WTC11 (cell line): ENCODE results near the gene DBNL. TPM values are rescaled to one million over a fixed set of nuclear protein-coding genes. Genes with fewer than 3 reads are reported as not detected.

ENCODE experiments used
- ATAC-seq: fragments of 200-7000 bp; cut with Tn5 transposase; 2 replicates; pipeline ENCODE4 v1.10.0; 2021; ENCODE audit warnings: mild to moderate bottlenecking, moderate library complexity
- CTCF ChIA-PET: fragments of 300-600 bp; sonication (Branson Sonifier 250); formaldehyde crosslinking; loops from one replicate; lab custom pipeline; 2021; ENCODE audit warnings: antibody characterized with exemption; lab: Charles Lee
- POLR2A ChIA-PET: fragments of 350-600 bp; sonication (Branson Sonifier 250); formaldehyde crosslinking; loops from one replicate; lab custom pipeline; 2021; ENCODE audit warnings: antibody characterized with exemption; lab: Charles Lee
- DNase-seq: peaks from one replicate; pipeline ENCODE4 v3.0.0; 2021; ENCODE audit warnings: low spot score
- H3K27ac Mint-ChIP-seq: 2 replicates; pipeline ENCODE4 v1.8.0; 2021; ENCODE audit warnings: mixed read lengths
- H3K27me3 Mint-ChIP-seq: 2 replicates; pipeline ENCODE4 v1.8.0; 2021; ENCODE audit warnings: low read depth, mild to moderate bottlenecking, moderate library complexity, mixed read lengths
- H3K36me3 Mint-ChIP-seq: 2 replicates; pipeline ENCODE4 v1.8.0; 2021; ENCODE audit warnings: mixed read lengths
- H3K4me1 Mint-ChIP-seq: 2 replicates; pipeline ENCODE4 v1.8.0; 2022; ENCODE audit warnings: mixed read lengths
- H3K4me3 Mint-ChIP-seq: 2 replicates; pipeline ENCODE4 v1.8.0; 2021; ENCODE audit warnings: mild to moderate bottlenecking, moderate library complexity, mixed read lengths
- H3K9me3 Mint-ChIP-seq: 2 replicates; pipeline ENCODE4 v1.8.0; 2021; ENCODE audit warnings: mixed read lengths
- AR ChIP-seq: fragments of 250-450 bp; sonication (Bioruptor Pico); IDR thresholded peaks from 2 replicates; pipeline ENCODE4 v1.9.0; 2021; ENCODE audit warnings: mild to moderate bottlenecking
- CBFB ChIP-seq: sonication (generic); formaldehyde crosslinking; IDR thresholded peaks from 2 replicates; pipeline ENCODE4 v1.8.1; 2022; ENCODE audit warnings: mild to moderate bottlenecking, low read depth, missing genetic modification reagents
- CDX4 ChIP-seq: fragments of 250-450 bp; sonication (Bioruptor Pico); IDR thresholded peaks from 2 replicates; pipeline ENCODE4 v1.9.0; 2021; ENCODE audit warnings: moderate library complexity, mild to moderate bottlenecking, inconsistent platforms, borderline replicate concordance
- ESRRA ChIP-seq: sonication (generic); formaldehyde crosslinking; IDR thresholded peaks from 2 replicates; pipeline ENCODE4 v1.8.1; 2022; ENCODE audit warnings: mild to moderate bottlenecking, missing genetic modification reagents, borderline replicate concordance
- FOXJ3 ChIP-seq: sonication (generic); formaldehyde crosslinking; IDR thresholded peaks from 2 replicates; pipeline ENCODE4 v1.9.0; 2021; ENCODE audit warnings: missing genetic modification reagents, mild to moderate bottlenecking, borderline replicate concordance
- GRHL2 ChIP-seq: fragments of 250-450 bp; sonication (Bioruptor Pico); IDR thresholded peaks from 2 replicates; pipeline ENCODE4 v1.8.0; 2022; ENCODE audit warnings: mild to moderate bottlenecking, moderate library complexity; ENCODE audit not compliant: insufficient replicate concordance, severe bottlenecking
- GTF2I ChIP-seq: fragments of 250-450 bp; sonication (Bioruptor Pico); conservative IDR thresholded peaks from 2 replicates; pipeline ENCODE4 v1.4.0; 2021; ENCODE audit warnings: mild to moderate bottlenecking
- HMGA2 ChIP-seq: fragments of 250-450 bp; sonication (Bioruptor Pico); IDR thresholded peaks from 2 replicates; pipeline ENCODE4 v1.4.0; 2021; ENCODE audit warnings: mild to moderate bottlenecking, moderate library complexity
- JAZF1 ChIP-seq: fragments of 250-450 bp; sonication (Bioruptor Pico); IDR thresholded peaks from 2 replicates; pipeline ENCODE4 v1.9.0; 2021; ENCODE audit warnings: moderate library complexity, mild to moderate bottlenecking, inconsistent platforms
- OVOL2 ChIP-seq: fragments of 250-450 bp; sonication (Bioruptor Pico); IDR thresholded peaks from 2 replicates; pipeline ENCODE4 v1.9.0; 2021; ENCODE audit warnings: mild to moderate bottlenecking, borderline replicate concordance
- PRDM15 ChIP-seq: sonication (generic); formaldehyde crosslinking; IDR thresholded peaks from 2 replicates; pipeline ENCODE4 v1.8.0; 2022; ENCODE audit warnings: missing genetic modification reagents
- RORB ChIP-seq: fragments of 250-450 bp; sonication (Bioruptor Pico); IDR thresholded peaks from 2 replicates; pipeline ENCODE4 v1.9.0; 2021; ENCODE audit warnings: mild to moderate bottlenecking
- SP1 ChIP-seq: sonication (generic); formaldehyde crosslinking; conservative IDR thresholded peaks from 2 replicates; pipeline ENCODE4 v1.8.1; 2022; ENCODE audit warnings: missing genetic modification reagents
- TP53 ChIP-seq: sonication (generic); formaldehyde crosslinking; IDR thresholded peaks from 2 replicates; pipeline ENCODE4 v1.8.1; 2023; ENCODE audit warnings: mild to moderate bottlenecking, missing genetic modification reagents
- ZNF396 ChIP-seq: fragments of 250-450 bp; sonication (Bioruptor Pico); IDR thresholded peaks from 2 replicates; pipeline ENCODE4 v1.8.0; 2021; ENCODE audit warnings: mild to moderate bottlenecking, moderate library complexity, borderline replicate concordance
- ZNF416 ChIP-seq: fragments of 250-450 bp; sonication (Bioruptor Pico); IDR thresholded peaks from 2 replicates; pipeline ENCODE4 v1.9.0; 2021; ENCODE audit warnings: mild to moderate bottlenecking, inconsistent platforms
- total RNA-seq: library from RNA; stranded (reverse); gene quantifications from 3 replicates; pipeline ENCODE4 v1.2.3, GENCODE V29; 2021

DBNL gene
- total RNA-seq, 1 experiment from 2014 or later: 36.1 TPM

- POLR2A ChIA-PET: interaction anchor here (0.6 kb wide), 1 partner anchor 18 kb away, joined by 5 read pairs; no protein-coding TSS in a partner anchor
- CTCF ChIA-PET: interaction anchor here (1.4 kb wide), 2 partner anchors 34 to 151 kb away, joined by 3 to 6 read pairs; no protein-coding TSS in a partner anchor
- ATAC-seq: no peak
These were observed 22.8 kb downstream of the DBNL start for GRCh38 chr7:44067064-44067951.

GRCh38 chr7:44068054-44068453 lies 23.6 kb downstream of the DBNL start:
- no peak overlapping the region for H3K4me3 Mint-ChIP-seq
- ChIA-PET CTCF (interaction anchor here (1.4 kb wide), 1 partner anchor 150 kb away, joined by 6 read pairs; no protein-coding TSS in a partner anchor), POLR2A (no interaction called here)
- no peaks in the 10 kb centered on the region for H3K9me3 Mint-ChIP-seq
- H3K4me1 Mint-ChIP-seq: peaks cover 32% of the 10 kb centered on the region
- no peak overlapping the region for H3K27ac Mint-ChIP-seq
- no peak for TF ChIP-seq HMGA2 (CRISPR knock-in tag)
- no peak for TF ChIP-seq ZNF396
- TF ChIP-seq PRDM15: no peak
- TF ChIP-seq ESRRA (CRISPR knock-in tag): no peak
- no peak for TF ChIP-seq RORB (CRISPR knock-in tag)
- no peak for TF ChIP-seq SP1 (CRISPR knock-in tag)
- TF ChIP-seq TP53 (CRISPR knock-in tag): no peak
- no peak for TF ChIP-seq OVOL2
- TF ChIP-seq GRHL2 (CRISPR knock-in tag): no peak
- no peak for TF ChIP-seq JAZF1 (CRISPR knock-in tag)
- TF ChIP-seq CBFB (CRISPR knock-in tag): no peak
- TF ChIP-seq CDX4 (CRISPR knock-in tag): no peak
- no peak for TF ChIP-seq FOXJ3 (CRISPR knock-in tag)
- TF ChIP-seq ZNF416: no peak
- no peak for DNase-seq
- no peaks in the 10 kb centered on the region for H3K36me3 Mint-ChIP-seq
- peaks cover 34% of the 10 kb centered on the region for H3K27me3 Mint-ChIP-seq
- no peak for ATAC-seq

More at GRCh38 chr7:44067064-44067951, 22.8 kb downstream of the DBNL start:
- no peaks in the 10 kb centered on the region for H3K36me3 Mint-ChIP-seq
- TF ChIP-seq GTF2I (no peak), AR (CRISPR knock-in tag) (0 out of 2 replicates have a peak, but pooled peaks have one; percentile 6)
- no peaks in the 10 kb centered on the region for H3K9me3 Mint-ChIP-seq
- H3K27me3 Mint-ChIP-seq: peaks cover 34% of the 10 kb centered on the region
- H3K27ac Mint-ChIP-seq: no peak overlapping the region
- no peak for DNase-seq
- no peak overlapping the region for H3K4me3 Mint-ChIP-seq
- peaks cover 32% of the 10 kb centered on the region for H3K4me1 Mint-ChIP-seq
